ENCODE results near the gene MESD. TPM values are rescaled to one million over a fixed set of nuclear protein-coding genes. Genes with fewer than 3 reads are reported as not detected.
A peak's percentile ranks its signal among the peaks of the same experiment; 100 is the strongest.

MESD gene
- total RNA-seq, result 10 to 100 TPM; 43.3 to 44.6 TPM
- polyA plus RNA-seq, result 10 to 100 TPM; 32.2 to 35.7 TPM

DNA sequence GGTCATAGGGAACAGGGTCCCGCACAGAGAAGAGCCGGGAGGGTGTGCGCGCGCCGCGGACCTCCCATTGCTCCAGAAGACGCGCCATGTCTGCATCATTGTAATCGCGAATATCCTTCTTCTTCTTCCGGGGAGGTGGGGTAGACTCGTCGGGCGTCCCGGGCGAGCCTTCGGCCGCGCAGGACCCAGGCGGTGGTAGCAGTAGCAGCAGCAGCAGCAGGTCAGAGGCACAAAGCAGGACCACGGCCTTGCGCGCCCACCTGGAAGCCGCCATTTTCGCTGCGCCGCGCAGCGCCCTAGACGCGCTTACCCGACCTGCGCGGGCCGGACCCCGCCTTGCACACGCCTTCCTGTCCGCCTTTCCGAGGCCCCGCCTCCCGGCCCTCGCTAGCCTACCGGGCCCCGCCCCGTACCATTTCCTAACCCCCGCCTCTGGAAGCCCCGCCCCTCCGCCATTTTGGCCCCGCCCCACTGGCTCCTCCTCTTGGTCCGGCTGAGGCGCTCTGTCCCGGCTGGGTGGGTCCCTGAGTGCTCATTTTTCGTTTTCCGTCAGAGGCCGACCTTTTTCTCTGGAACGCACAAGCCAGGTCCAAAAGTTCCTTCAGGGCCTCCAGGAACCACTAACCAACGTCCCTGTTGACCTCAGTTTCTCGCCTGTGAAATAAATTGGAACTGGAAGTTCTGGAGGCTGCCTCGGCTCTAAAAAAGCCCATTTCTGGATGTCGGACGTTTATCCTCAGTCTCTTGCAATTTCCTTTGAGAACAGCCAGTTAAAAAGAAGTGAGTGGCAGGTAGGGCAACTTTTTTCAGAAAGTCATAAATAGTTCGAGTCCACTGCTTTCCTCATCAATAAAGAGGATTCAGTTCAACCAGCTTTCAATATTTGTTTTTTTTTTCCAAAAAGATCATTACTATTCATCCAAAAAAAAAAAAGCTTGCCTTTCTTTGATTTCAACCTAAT is at the start of gene MESD:
MESD (minus strand) TSS at position 302 of the 961 bp plus-strand sequence; CDS start at position 274, 28 bp downstream.
- POLR2A ChIA-PET (ENCODE audit: partially characterized antibody), result interaction anchor here (0.9 to 8.2 kb wide), 5 partner anchors 10 to 319 kb away, joined by 3 to 109 read pairs (median 3); partner anchors contain the start of gene TLNRD1
- H3K27ac Mint-ChIP-seq, result peak within 1 kb of the TSS; percentile 95 to 99 (median 99)
- CTCF ChIA-PET (ENCODE audit: partially characterized antibody), result interaction anchor here (1.4 to 5.9 kb wide), 7 partner anchors 11 to 286 kb away, joined by 3 to 45 read pairs (median 9); partner anchors contain the start of gene TLNRD1
- no peaks in the 10 kb centered on the region for H3K9me3 ChIP-seq (ENCODE audit: control insufficient read depth in 1 of 2, low read length in 2 of 2)
- H3K4me3 Mint-ChIP-seq, result peak within 1 kb of the TSS; percentile 91 to 99 (median 99)
- H3K27me3 Mint-ChIP-seq, result no peaks in the 10 kb centered on the region
- H3K27me3 ChIP-seq (ENCODE audit: insufficient read depth, low read length), result no peaks in the 10 kb centered on the region
- H3K36me3 ChIP-seq (ENCODE audit: insufficient read depth, low read length), result no peaks in the 10 kb centered on the region
- H3K9me3 Mint-ChIP-seq, result no peaks in the 10 kb centered on the region
- H3K4me1 Mint-ChIP-seq, result peaks cover 38 to 71% (median 56%) of the 10 kb centered on the region in 4 donors
- peak; percentile 92 to 95 (median 94) for DNase-seq
- H3K27ac ChIP-seq (ENCODE audit: low read depth, low read length), result peak within 1 kb of the TSS; percentile 79
- intact Hi-C loops (cut with micrococcal nuclease), result loop anchor here (1.0 to 10.0 kb wide), 3 partner anchors 11 to 935 kb away; partner anchors contain the start of genes ABHD17C, TLNRD1 and ZFAND6
- H3K4me1 ChIP-seq (ENCODE audit: insufficient read depth, low read length), result peaks cover 60% of the 10 kb centered on the region
- H3K36me3 Mint-ChIP-seq, result peaks cover 0 to 27% of the 10 kb centered on the region in 2 donors
- H3K4me3 ChIP-seq (ENCODE audit: low read length in 2 of 2), result peak within 1 kb of the TSS; percentile 54 to 97

DNA sequence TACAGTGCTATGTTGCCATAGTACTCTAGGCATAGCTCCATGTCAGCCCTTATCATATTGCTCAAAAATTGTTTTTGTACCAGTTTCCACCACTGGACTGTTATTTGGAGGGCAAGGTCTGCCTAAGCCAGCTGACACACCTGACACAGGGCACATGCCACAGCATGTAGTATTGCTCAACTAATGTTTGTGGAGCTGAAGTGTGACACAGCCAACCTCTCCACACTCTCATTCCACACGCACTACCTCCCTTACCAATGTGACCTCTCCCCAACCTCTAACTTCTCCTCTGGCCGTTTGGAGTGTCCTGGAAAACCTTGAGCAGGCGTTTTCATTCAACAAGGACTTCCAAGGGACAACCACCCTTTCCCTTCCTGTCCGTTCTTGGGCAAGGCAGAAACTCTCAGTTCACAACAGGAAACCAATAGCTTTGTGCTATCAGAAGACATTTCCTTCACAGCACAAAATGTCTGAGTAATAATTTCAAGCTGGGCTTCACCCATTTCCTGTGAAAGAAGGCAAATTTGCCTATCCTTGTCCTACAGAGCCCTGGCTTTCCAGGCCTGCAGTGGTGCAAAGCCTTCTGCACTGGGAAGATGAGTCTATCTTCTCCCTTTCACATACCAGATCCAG is 49.5 kb upstream of the MESD start:
- peaks cover 7 to 15% (median 12%) of the 10 kb centered on the region in 4 donors for H3K4me1 Mint-ChIP-seq
- DNase-seq, result no peak
- peaks cover 9% of the 10 kb centered on the region for H3K4me1 ChIP-seq (ENCODE audit: insufficient read depth, low read length)
- no peak overlapping the region for H3K27ac ChIP-seq (ENCODE audit: low read depth, low read length)
- H3K9me3 Mint-ChIP-seq, result no peaks in the 10 kb centered on the region
- H3K9me3 ChIP-seq (ENCODE audit: control insufficient read depth in 1 of 2, low read length in 2 of 2), result no peaks in the 10 kb centered on the region
- intact Hi-C loops (cut with micrococcal nuclease), result no loop called here
- H3K4me3 ChIP-seq (ENCODE audit: low read length in 2 of 2), result no peak overlapping the region
- peak overlapping the region in 1 of 8 donors; percentile 8 for H3K4me3 Mint-ChIP-seq
- peak overlapping the region in 4 of 7 donors; percentile 42 to 80 (median 66) for H3K27ac Mint-ChIP-seq
- H3K36me3 Mint-ChIP-seq, result no peaks in the 10 kb centered on the region
- no peaks in the 10 kb centered on the region for H3K27me3 ChIP-seq (ENCODE audit: insufficient read depth, low read length)
- CTCF ChIA-PET (ENCODE audit: partially characterized antibody), result no interaction called here
- H3K27me3 Mint-ChIP-seq, result no peaks in the 10 kb centered on the region
- H3K36me3 ChIP-seq (ENCODE audit: insufficient read depth, low read length), result no peaks in the 10 kb centered on the region
- POLR2A ChIA-PET (ENCODE audit: partially characterized antibody), result no interaction called here

DNA sequence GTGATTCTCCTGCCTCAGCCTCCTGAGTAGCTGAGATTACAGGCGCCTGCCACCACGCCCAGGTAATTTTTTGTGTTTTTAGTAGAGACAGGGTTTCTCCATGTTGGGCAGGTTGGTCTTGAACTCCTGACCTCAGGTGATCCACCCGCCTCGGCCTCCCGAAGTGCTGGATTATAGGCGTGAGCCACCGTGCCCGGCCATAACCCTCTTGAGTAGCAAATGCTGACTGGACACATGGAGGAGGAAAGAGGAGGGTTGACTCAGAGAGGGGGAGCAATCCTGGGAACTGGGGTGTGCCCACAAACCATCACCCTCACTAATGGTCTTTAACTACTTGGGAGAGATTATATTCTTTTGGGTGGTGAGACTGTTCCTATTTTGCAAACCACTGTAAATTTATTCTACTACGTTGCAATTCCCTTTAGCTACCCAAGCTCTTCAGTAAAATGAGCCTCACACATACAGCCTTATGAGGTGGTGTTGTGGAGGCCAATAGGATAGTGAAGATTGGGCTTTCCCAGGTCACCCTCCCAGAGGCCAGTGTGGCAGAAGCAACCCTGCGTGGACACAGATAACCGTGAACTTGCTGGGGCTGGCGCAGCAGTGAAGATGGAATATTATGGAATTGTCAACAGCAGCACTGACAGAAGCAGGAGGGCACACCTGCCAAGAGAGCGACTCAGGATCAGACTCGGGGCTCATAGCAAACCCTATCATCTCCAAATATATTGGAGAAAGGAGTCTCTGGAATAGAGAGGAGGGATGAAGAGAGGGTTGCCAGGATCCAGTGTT is 48.5 kb upstream of the MESD start:
- CTCF ChIA-PET (ENCODE audit: partially characterized antibody), result no interaction called here

DNA sequence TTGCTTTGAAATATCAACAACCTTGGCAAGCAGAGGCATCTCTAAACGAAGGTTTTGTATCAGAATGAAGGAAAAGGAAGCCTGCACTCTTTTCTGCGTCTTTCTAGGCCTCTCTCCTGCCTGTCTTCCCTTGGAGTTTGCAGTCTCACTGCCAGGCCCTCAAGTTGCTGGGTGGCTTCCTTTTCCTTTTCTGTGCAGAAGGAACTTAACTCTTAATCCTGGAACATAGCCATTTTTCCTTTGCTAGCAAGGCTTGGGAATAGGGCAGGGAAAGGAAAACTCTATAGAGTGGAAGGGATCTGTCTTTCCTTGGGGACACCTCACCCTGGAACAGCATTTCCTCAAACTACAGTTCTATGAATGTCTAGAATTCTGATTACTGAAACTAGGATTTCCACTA is 43.9 kb upstream of the MESD start:
- Mint-ChIP-seq H3K36me3 (peaks cover 0 to 8% of the 10 kb centered on the region in 2 donors), H3K9me3 (peaks cover 0 to 11% (median 5%) of the 10 kb centered on the region in 8 donors), H3K27ac (no peak overlapping the region), H3K27me3 (peaks cover 0 to 6% of the 10 kb centered on the region in 2 donors), H3K4me3 (no peak overlapping the region), H3K4me1 (peaks cover 1 to 11% (median 3%) of the 10 kb centered on the region in 4 donors)
- intact Hi-C loops (cut with micrococcal nuclease), result no loop called here
- no peaks in the 10 kb centered on the region for H3K27me3 ChIP-seq (ENCODE audit: insufficient read depth, low read length)
- no peak overlapping the region for H3K27ac ChIP-seq (ENCODE audit: low read depth, low read length)
- DNase-seq, result no peak
- POLR2A ChIA-PET (ENCODE audit: partially characterized antibody), result no interaction called here
- CTCF ChIA-PET (ENCODE audit: partially characterized antibody), result interaction anchor here (1.2 kb wide), 1 partner anchor 8 kb away, joined by 4 read pairs; no protein-coding TSS in a partner anchor
- H3K4me3 ChIP-seq (ENCODE audit: low read length in 2 of 2), result no peak overlapping the region
- no peaks in the 10 kb centered on the region for H3K9me3 ChIP-seq (ENCODE audit: control insufficient read depth in 1 of 2, low read length in 2 of 2)
- no peaks in the 10 kb centered on the region for H3K4me1 ChIP-seq (ENCODE audit: insufficient read depth, low read length)
- H3K36me3 ChIP-seq (ENCODE audit: insufficient read depth, low read length), result no peaks in the 10 kb centered on the region

More for the DNA sequence above, 48.5 kb upstream of the MESD start:
- H3K4me1 ChIP-seq (ENCODE audit: insufficient read depth, low read length), result peaks cover 9% of the 10 kb centered on the region
- no peaks in the 10 kb centered on the region for H3K27me3 ChIP-seq (ENCODE audit: insufficient read depth, low read length)
- no peaks in the 10 kb centered on the region for H3K9me3 Mint-ChIP-seq
- H3K27ac ChIP-seq (ENCODE audit: low read depth, low read length), result no peak overlapping the region
- DNase-seq, result no peak
- H3K9me3 ChIP-seq (ENCODE audit: control insufficient read depth in 1 of 2, low read length in 2 of 2), result no peaks in the 10 kb centered on the region
- H3K4me1 Mint-ChIP-seq, result peaks cover 7 to 15% (median 12%) of the 10 kb centered on the region in 4 donors
- H3K36me3 ChIP-seq (ENCODE audit: insufficient read depth, low read length), result no peaks in the 10 kb centered on the region
- H3K27me3 Mint-ChIP-seq, result no peaks in the 10 kb centered on the region
- intact Hi-C loops (cut with micrococcal nuclease), result no loop called here
- H3K4me3 Mint-ChIP-seq, result no peak overlapping the region
- H3K27ac Mint-ChIP-seq, result no peak overlapping the region
- no peak overlapping the region for H3K4me3 ChIP-seq (ENCODE audit: low read length in 2 of 2)
- no peaks in the 10 kb centered on the region for H3K36me3 Mint-ChIP-seq
- POLR2A ChIA-PET (ENCODE audit: partially characterized antibody), result no interaction called here

DNA sequence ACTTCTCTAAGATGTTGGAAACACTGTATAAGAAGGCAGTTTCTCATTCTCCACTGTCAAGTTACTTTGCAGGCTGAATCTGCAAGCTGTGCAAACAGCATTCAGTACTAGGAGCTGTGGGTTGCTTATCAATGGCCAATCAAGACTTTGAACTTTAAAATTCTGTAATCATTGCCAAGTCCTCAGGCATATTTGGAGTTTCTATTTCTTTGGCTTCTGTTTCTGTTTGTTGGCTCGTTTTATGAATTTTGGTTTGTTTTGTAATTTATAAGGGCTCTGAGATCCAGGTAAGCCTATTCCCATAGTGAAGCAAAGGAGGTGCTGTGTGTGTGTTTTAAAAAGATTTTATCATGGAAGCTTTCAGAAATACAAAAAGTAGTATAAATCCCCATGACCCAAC is 43.2 kb upstream of the MESD start:
- DNase-seq, result no peak
- peaks cover 0 to 6% of the 10 kb centered on the region in 2 donors for H3K27me3 Mint-ChIP-seq
- H3K9me3 ChIP-seq (ENCODE audit: control insufficient read depth in 1 of 2, low read length in 2 of 2), result no peaks in the 10 kb centered on the region
- POLR2A ChIA-PET (ENCODE audit: partially characterized antibody), result interaction anchor here (1.6 kb wide), 1 partner anchor 31 kb away, joined by 4 read pairs; no protein-coding TSS in a partner anchor
- H3K4me3 ChIP-seq (ENCODE audit: low read length in 2 of 2), result no peak overlapping the region
- no peaks in the 10 kb centered on the region for H3K4me1 ChIP-seq (ENCODE audit: insufficient read depth, low read length)
- intact Hi-C loops (cut with micrococcal nuclease), result no loop called here
- peaks cover 0 to 11% (median 5%) of the 10 kb centered on the region in 8 donors for H3K9me3 Mint-ChIP-seq
- CTCF ChIA-PET (ENCODE audit: partially characterized antibody), result interaction anchor here (1.5 kb wide), 1 partner anchor 16 kb away, joined by 3 read pairs; no protein-coding TSS in a partner anchor
- H3K4me1 Mint-ChIP-seq, result peaks cover 0 to 7% (median 2%) of the 10 kb centered on the region in 4 donors
- H3K27me3 ChIP-seq (ENCODE audit: insufficient read depth, low read length), result no peaks in the 10 kb centered on the region
- no peak overlapping the region for H3K27ac ChIP-seq (ENCODE audit: low read depth, low read length)
- H3K36me3 Mint-ChIP-seq, result peaks cover 0 to 8% of the 10 kb centered on the region in 2 donors
- H3K36me3 ChIP-seq (ENCODE audit: insufficient read depth, low read length), result no peaks in the 10 kb centered on the region
- no peak overlapping the region for H3K4me3 Mint-ChIP-seq
- no peak overlapping the region for H3K27ac Mint-ChIP-seq

DNA sequence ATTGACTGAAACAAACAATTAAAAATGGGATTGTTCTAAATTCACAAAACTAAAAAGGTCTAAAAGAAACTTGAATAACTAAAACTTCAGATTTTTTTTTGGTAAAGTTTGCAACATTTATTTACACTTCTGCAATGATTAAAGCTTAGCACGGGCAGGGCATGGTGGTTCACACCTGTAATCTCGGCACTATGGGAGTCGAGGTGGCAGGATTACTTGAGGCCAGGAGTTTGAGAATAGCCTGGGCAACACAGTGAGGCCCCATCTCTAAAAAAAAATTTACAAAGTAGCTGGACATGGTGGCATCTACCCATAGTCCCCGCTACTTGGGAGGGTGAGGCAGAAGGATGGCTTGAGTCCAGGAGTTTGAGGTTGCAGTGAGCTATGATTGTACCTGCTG is 42.7 kb upstream of the MESD start:
- CTCF ChIA-PET (ENCODE audit: partially characterized antibody), result interaction anchor here (1.5 kb wide), 1 partner anchor 16 kb away, joined by 3 read pairs; no protein-coding TSS in a partner anchor
- Mint-ChIP-seq H3K36me3 (peaks cover 0 to 8% of the 10 kb centered on the region in 2 donors), H3K27ac (no peak overlapping the region), H3K9me3 (peaks cover 0 to 11% (median 5%) of the 10 kb centered on the region in 8 donors), H3K4me1 (peaks cover 0 to 7% (median 2%) of the 10 kb centered on the region in 4 donors), H3K27me3 (peaks cover 0 to 6% of the 10 kb centered on the region in 2 donors), H3K4me3 (peak overlapping the region in 1 of 8 donors; percentile 8)
- intact Hi-C loops (cut with micrococcal nuclease), result no loop called here
- POLR2A ChIA-PET (ENCODE audit: partially characterized antibody), result interaction anchor here (1.6 kb wide), 1 partner anchor 31 kb away, joined by 4 read pairs; no protein-coding TSS in a partner anchor
- no peak for DNase-seq
- Histone ChIP-seq H3K9me3 (ENCODE audit: control insufficient read depth in 1 of 2, low read length in 2 of 2) (no peaks in the 10 kb centered on the region), H3K27ac (ENCODE audit: low read depth, low read length) (no peak overlapping the region), H3K4me1 (ENCODE audit: insufficient read depth, low read length) (no peaks in the 10 kb centered on the region), H3K4me3 (ENCODE audit: low read length in 2 of 2) (no peak overlapping the region), H3K36me3 (ENCODE audit: insufficient read depth, low read length) (no peaks in the 10 kb centered on the region), H3K27me3 (ENCODE audit: insufficient read depth, low read length) (no peaks in the 10 kb centered on the region)
